ENCODE data around the gene PTTG1IP. TPM values are rescaled to one million over a fixed set of nuclear protein-coding genes. Genes with fewer than 3 reads are reported as not detected.
A peak's percentile ranks its signal among the peaks of the same experiment; 100 is the strongest.

Gene PTTG1IP
- total and polyA plus RNA-seq, 2 donors (not counting 1 experiment from before 2014, with no cell fraction given) = 30.7 to 58.6 TPM

GRCh38 chr21:44919111-44919912, 45.8 kb upstream of the PTTG1IP start:
- TF ChIP-seq EZH2 (IDR thresholded peaks at IDR 0.05; ENCODE audit: borderline replicate concordance, insufficient read depth, low read depth, low read length, poor library complexity, severe bottlenecking) = no peak
- no peak for TF ChIP-seq CTCF (IDR thresholded peaks at IDR 0.05)
- DNase-seq (no peak), ATAC-seq (ENCODE audit: low read depth) (no peak)
- 49% methylated on average over 8 of the region's 26 CpGs for WGBS (ENCODE audit: insufficient coverage)
- Histone ChIP-seq H3K4me1 (ENCODE audit: control insufficient read depth in 2 of 2, insufficient read depth in 2 of 2, low read length in 2 of 2) (peaks cover 83 to 90% of the 10 kb centered on the region in 2 donors), H3K27me3 (replicated peaks in 1 of 4; ENCODE audit: control extremely low read depth in 1 of 4, control insufficient read depth in 3 of 4, insufficient read depth in 4 of 4, low read length in 3 of 4) (no peaks in the 10 kb centered on the region), H4K20me1 (ENCODE audit: control insufficient read depth, insufficient read depth, low read length, poor library complexity, severe bottlenecking) (peaks cover 27% of the 10 kb centered on the region), H3K79me2 (ENCODE audit: control insufficient read depth, insufficient read depth, low read length) (peaks cover 84% of the 10 kb centered on the region), H3K36me3 (replicated peaks in 1 of 2; ENCODE audit: control extremely low read depth in 1 of 2, control insufficient read depth in 1 of 2, extremely low read depth in 1 of 2, insufficient read depth in 2 of 2, low read length in 1 of 2) (peaks cover 0 to 27% of the 10 kb centered on the region in 2 experiments), H3K4me3 (ENCODE audit: control extremely low read depth in 1 of 5, extremely low read depth in 1 of 5, insufficient read depth in 1 of 5, low read depth in 2 of 5, low read length in 4 of 5) (peak overlapping the region; percentile 74 to 99 (median 87)), H3K4me2 (replicated peaks; ENCODE audit: low read depth, low read length, poor library complexity, severe bottlenecking) (peak overlapping the region; percentile 90), H3K27ac (ENCODE audit: low read length in 2 of 2) (peak overlapping the region; percentile 33 to 82), H2AFZ (ENCODE audit: insufficient read depth, low read depth, low read length, poor library complexity, severe bottlenecking) (no peak overlapping the region), H3K9ac (ENCODE audit: low read length) (peak overlapping the region; percentile 81), H3K9me3 (ENCODE audit: control extremely low read depth in 1 of 3, control insufficient read depth in 2 of 3, insufficient read depth in 1 of 3, low read length in 2 of 3) (no peaks in the 10 kb centered on the region)
- H3K4me1 Mint-ChIP-seq = peaks cover 78% of the 10 kb centered on the region
- H3K27me3 Mint-ChIP-seq = no peaks in the 10 kb centered on the region
- intact Hi-C loops (cut with micrococcal nuclease) = no loop called here
- ChIA-PET POLR2A (interaction anchor here (0.6 to 1.4 kb wide), 3 partner anchors 9 to 13 kb away, joined by 3 to 10 read pairs (median 6); no protein-coding TSS in a partner anchor), CTCF (interaction anchor here (0.6 to 10.1 kb wide), 8 partner anchors 8 to 438 kb away, joined by 3 to 108 read pairs (median 4); no protein-coding TSS in a partner anchor)
- peak overlapping the region; percentile 96 for H3K4me3 Mint-ChIP-seq
- no peaks in the 10 kb centered on the region for H3K9me3 Mint-ChIP-seq (ENCODE audit: insufficient read depth)
- H3K27ac Mint-ChIP-seq = peak overlapping the region; percentile 89
